ENCODE results near the gene ARID1A.
A peak's percentile ranks its signal among the peaks of the same experiment; 100 is the strongest.

The ARID1A gene

GRCh38 chr1:26822737-26823395 lies 127.1 kb downstream of the ARID1A start:
- POLR2A ChIA-PET: no interaction called here
- TF ChIP-seq, protein P1, sequence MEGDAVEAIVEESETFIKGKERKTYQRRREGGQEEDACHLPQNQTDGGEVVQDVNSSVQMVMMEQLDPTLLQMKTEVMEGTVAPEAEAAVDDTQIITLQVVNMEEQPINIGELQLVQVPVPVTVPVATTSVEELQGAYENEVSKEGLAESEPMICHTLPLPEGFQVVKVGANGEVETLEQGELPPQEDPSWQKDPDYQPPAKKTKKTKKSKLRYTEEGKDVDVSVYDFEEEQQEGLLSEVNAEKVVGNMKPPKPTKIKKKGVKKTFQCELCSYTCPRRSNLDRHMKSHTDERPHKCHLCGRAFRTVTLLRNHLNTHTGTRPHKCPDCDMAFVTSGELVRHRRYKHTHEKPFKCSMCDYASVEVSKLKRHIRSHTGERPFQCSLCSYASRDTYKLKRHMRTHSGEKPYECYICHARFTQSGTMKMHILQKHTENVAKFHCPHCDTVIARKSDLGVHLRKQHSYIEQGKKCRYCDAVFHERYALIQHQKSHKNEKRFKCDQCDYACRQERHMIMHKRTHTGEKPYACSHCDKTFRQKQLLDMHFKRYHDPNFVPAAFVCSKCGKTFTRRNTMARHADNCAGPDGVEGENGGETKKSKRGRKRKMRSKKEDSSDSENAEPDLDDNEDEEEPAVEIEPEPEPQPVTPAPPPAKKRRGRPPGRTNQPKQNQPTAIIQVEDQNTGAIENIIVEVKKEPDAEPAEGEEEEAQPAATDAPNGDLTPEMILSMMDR (IDR thresholded peaks at IDR 0.05; ENCODE audit: control extremely low read depth, extremely low read depth, low read depth, missing control alignments): no peak
- CTCF ChIA-PET: interaction anchor here (1.0 to 2.5 kb wide), 4 partner anchors 12 to 221 kb away, joined by 3 to 10 read pairs (median 5); partner anchors contain the start of gene PIGV
- no peak for DNase-seq (ENCODE audit: extremely low spot score)

- ChIA-PET CTCF (interaction anchor here (1.9 to 2.6 kb wide), 4 partner anchors 10 to 36 kb away, joined by 7 to 17 read pairs (median 12); partner anchors contain the start of gene PIGV), POLR2A (no interaction called here)
- TF ChIP-seq, protein P1 (IDR thresholded peaks at IDR 0.05; ENCODE audit: control extremely low read depth, extremely low read depth, low read depth, missing control alignments): no peak
- DNase-seq (ENCODE audit: extremely low spot score): no peak
Measured at GRCh38 chr1:26824731-26825130, 128.9 kb downstream of the ARID1A start.

DNA sequence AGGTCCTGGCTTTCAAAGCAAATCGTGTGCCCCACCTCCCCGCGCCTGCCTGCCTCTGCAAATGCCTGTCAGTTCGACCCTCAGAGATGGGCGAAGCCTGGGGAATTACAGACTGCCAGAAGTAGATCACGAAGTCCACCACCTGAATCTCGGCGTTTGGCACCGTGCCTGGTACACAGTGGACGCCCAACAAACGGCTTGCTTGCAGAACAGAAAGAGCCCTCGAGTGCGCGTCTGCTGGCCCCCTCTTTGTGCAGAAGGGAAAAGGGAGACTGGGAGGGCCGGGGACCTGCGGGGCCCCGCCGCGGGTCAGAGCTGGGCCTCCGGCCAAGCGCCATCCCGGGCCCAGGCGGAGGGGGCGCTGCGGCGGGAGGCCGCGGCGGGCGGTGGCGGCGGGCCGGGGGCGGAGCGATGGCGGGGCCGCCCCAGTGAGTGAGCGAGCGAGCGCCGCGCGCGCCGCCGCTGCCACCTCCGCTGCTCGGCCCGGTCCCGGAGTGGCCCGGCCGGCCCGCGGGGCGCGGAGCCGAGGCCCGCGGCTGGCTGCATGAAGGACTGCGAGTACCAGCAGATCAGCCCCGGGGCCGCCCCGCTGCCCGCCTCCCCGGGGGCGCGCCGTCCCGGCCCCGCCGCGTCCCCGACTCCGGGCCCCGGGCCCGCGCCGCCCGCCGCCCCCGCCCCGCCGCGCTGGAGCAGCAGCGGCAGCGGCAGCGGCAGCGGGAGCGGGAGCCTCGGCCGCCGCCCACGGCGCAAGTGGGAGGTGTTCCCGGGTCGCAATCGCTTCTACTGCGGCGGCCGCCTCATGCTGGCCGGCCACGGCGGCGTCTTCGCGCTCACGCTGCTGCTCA lies 130.7 kb downstream of the ARID1A start, which contains the start of gene ZDHHC18:
Gene ZDHHC18 (plus strand): TSS at position 428 of the 845 bp plus-strand sequence. CDS start 117 bp downstream, at position 545.
- TF ChIP-seq, protein P1 (IDR thresholded peaks at IDR 0.05; ENCODE audit: control extremely low read depth, extremely low read depth, low read depth, missing control alignments): peak; percentile 75
- ChIA-PET CTCF (interaction anchor here (1.0 to 2.6 kb wide), 8 partner anchors 8 to 130 kb away, joined by 3 to 17 read pairs (median 5); no protein-coding TSS in a partner anchor), POLR2A (no interaction called here)
- DNase-seq (ENCODE audit: extremely low spot score): peak; percentile 88

DNA sequence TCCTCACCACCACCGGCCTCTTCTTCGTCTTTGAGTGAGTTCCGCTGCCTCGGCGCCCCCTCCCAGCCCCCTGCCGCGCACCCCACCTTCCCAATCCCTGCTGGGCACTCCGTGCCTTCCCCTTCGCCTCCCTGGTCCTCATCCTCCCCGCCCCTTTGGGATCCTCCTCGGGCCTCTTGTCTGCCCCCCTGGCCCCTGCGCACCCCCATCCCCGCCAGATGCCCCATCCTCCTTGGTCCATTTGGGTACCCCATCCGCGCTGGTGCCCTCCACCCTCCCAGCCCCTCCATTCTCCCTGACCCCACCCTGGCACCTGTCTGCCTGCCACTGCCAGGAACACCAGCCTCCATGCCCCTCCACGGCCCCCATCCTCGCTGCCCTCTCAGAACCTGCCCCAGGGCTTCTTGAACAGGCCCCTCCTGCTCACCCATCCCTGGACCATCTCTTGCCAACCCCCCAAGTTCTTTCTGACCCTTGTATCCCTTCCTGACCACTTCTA lies 131.3 kb downstream of the ARID1A start:
- TF ChIP-seq, protein P1 (IDR thresholded peaks at IDR 0.05; ENCODE audit: control extremely low read depth, extremely low read depth, low read depth, missing control alignments): no peak
- no peak for DNase-seq (ENCODE audit: extremely low spot score)
- ChIA-PET CTCF (interaction anchor here (1.7 to 2.3 kb wide), 2 partner anchors 17 to 38 kb away, joined by 4 to 10 read pairs; no protein-coding TSS in a partner anchor), POLR2A (no interaction called here)

- CTCF ChIA-PET: interaction anchor here (1.1 to 2.3 kb wide), 4 partner anchors 18 to 228 kb away, joined by 3 to 10 read pairs (median 4); no protein-coding TSS in a partner anchor
- POLR2A ChIA-PET: no interaction called here
- no peak for DNase-seq (ENCODE audit: extremely low spot score)
- TF ChIP-seq, protein P1 (IDR thresholded peaks at IDR 0.05; ENCODE audit: control extremely low read depth, extremely low read depth, low read depth, missing control alignments): no peak
Measured at GRCh38 chr1:26827663-26828062, 131.8 kb downstream of the ARID1A start.

DNA sequence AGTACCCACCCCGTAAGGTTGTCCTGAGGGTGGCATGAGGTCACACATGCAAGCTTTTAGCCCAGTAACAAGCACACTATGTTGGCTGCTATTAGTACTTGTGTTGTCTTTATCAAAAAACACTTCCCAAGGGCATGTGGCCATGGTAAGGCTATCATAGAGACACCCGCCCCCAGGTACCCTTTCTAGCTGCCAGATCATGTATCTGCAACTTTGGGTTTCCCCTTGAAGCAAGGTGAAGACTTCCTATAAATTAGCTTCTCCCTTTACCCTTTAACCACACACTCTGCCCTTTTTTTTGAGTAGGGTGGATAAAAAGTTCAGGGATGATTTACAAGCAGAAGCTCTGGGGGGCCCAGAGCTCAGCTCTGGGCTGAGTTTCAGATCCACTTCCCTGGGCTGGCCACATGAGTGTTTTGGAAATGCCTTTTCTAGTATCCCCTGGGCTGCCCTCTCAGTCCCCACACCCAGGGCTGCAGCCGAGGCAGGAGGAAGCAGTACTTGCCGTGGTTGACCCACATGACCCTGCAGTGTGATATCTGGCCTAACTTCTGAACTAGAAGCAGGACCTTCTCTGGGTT lies 132.7 kb downstream of the ARID1A start:
- TF ChIP-seq, protein P1 (IDR thresholded peaks at IDR 0.05; ENCODE audit: control extremely low read depth, extremely low read depth, low read depth, missing control alignments): no peak
- POLR2A ChIA-PET: no interaction called here
- CTCF ChIA-PET: interaction anchor here (0.8 to 2.3 kb wide), 6 partner anchors 10 to 229 kb away, joined by 3 to 10 read pairs (median 4); no protein-coding TSS in a partner anchor
- peak; percentile 42 for DNase-seq (ENCODE audit: extremely low spot score)

Data from GM10248 (cell line).